ENCODE data around the gene COL4A2. TPM values are rescaled to one million over a fixed set of nuclear protein-coding genes. Genes with fewer than 3 reads are reported as not detected.

Gene COL4A2
- total and polyA plus RNA-seq, 3 experiments from 2014 or later = not detected

DNA sequence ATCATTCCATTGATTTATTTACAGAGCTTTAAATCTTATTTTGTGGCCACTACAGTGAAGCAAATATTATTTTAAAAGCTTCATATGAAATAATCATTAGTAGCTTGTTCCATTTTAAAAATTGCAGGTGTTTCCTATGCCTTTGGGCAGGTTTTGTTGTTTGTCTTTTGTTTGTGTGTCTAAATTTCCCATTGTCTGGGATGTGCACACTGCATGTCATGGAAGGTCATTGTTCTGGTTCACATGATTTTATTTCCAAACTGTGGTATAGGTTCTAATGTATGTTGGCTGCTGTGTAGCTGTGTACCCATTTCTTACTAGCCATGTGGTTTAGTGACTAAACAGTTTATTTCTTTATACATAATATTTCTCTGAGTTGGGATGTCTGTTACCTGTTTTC lies 65.6 kb downstream of the COL4A2 start:
- Histone ChIP-seq H3K27ac (ENCODE audit: low read depth, low read length) (no peak overlapping the region), H3K9me3 (ENCODE audit: low read length) (no peaks in the 10 kb centered on the region), H3K4me1 (ENCODE audit: insufficient read depth, low read length) (no peaks in the 10 kb centered on the region), H3K4me3 (ENCODE audit: low read length) (no peak overlapping the region), H3K36me3 (ENCODE audit: insufficient read depth, low read length) (no peaks in the 10 kb centered on the region), H3K27me3 (ENCODE audit: insufficient read depth, low read length, poor library complexity, severe bottlenecking) (no peaks in the 10 kb centered on the region)
- Mint-ChIP-seq H3K4me1 (no peaks in the 10 kb centered on the region), H3K9me3 (no peaks in the 10 kb centered on the region), H3K36me3 (no peaks in the 10 kb centered on the region), H3K27me3 (peaks cover 2 to 26% of the 10 kb centered on the region in 2 donors), H3K27ac (no peak overlapping the region), H3K4me3 (no peak overlapping the region)
- POLR2A ChIA-PET = no interaction called here
- CTCF ChIA-PET = no interaction called here
- DNase-seq = no peak

- Mint-ChIP-seq H3K36me3 (no peaks in the 10 kb centered on the region), H3K4me1 (no peaks in the 10 kb centered on the region), H3K9me3 (no peaks in the 10 kb centered on the region)
These were observed 66.5 kb downstream of the COL4A2 start for GRCh38 chr13:110373617-110374016.

GRCh38 chr13:110374431-110375370 lies 67.6 kb downstream of the COL4A2 start:
- Mint-ChIP-seq H3K36me3 (no peaks in the 10 kb centered on the region), H3K27me3 (peaks cover 4 to 26% of the 10 kb centered on the region in 2 donors), H3K4me1 (no peaks in the 10 kb centered on the region), H3K27ac (no peak overlapping the region), H3K4me3 (no peak overlapping the region), H3K9me3 (no peaks in the 10 kb centered on the region)
- Histone ChIP-seq H3K27ac (ENCODE audit: low read depth, low read length) (no peak overlapping the region), H3K27me3 (ENCODE audit: insufficient read depth, low read length, poor library complexity, severe bottlenecking) (no peaks in the 10 kb centered on the region), H3K36me3 (ENCODE audit: insufficient read depth, low read length) (no peaks in the 10 kb centered on the region), H3K4me3 (ENCODE audit: low read length) (no peak overlapping the region), H3K4me1 (ENCODE audit: insufficient read depth, low read length) (no peaks in the 10 kb centered on the region), H3K9me3 (ENCODE audit: low read length) (no peaks in the 10 kb centered on the region)
- no peak for DNase-seq
- CTCF ChIA-PET = interaction anchor here (0.7 kb wide), 1 partner anchor 14 kb away, joined by 3 read pairs; no protein-coding TSS in a partner anchor
- POLR2A ChIA-PET = no interaction called here

More at GRCh38 chr13:110373617-110374016, 66.5 kb downstream of the COL4A2 start:
- H3K9me3 ChIP-seq (ENCODE audit: low read length) = no peaks in the 10 kb centered on the region
- H3K36me3 ChIP-seq (ENCODE audit: insufficient read depth, low read length) = no peaks in the 10 kb centered on the region
- ChIA-PET CTCF (no interaction called here), POLR2A (no interaction called here)
- no peak for DNase-seq
- no peak overlapping the region for H3K27ac ChIP-seq (ENCODE audit: low read depth, low read length)
- no peak overlapping the region for H3K27ac Mint-ChIP-seq
- peaks cover 3 to 26% of the 10 kb centered on the region in 2 donors for H3K27me3 Mint-ChIP-seq
- no peak overlapping the region for H3K4me3 Mint-ChIP-seq
- no peak overlapping the region for H3K4me3 ChIP-seq (ENCODE audit: low read length)
- no peaks in the 10 kb centered on the region for H3K27me3 ChIP-seq (ENCODE audit: insufficient read depth, low read length, poor library complexity, severe bottlenecking)
- H3K4me1 ChIP-seq (ENCODE audit: insufficient read depth, low read length) = no peaks in the 10 kb centered on the region

GRCh38 chr13:110376120-110376519 lies 69.0 kb downstream of the COL4A2 start:
- no peak for DNase-seq
- Histone ChIP-seq H3K4me3 (ENCODE audit: low read length) (no peak overlapping the region), H3K27me3 (ENCODE audit: insufficient read depth, low read length, poor library complexity, severe bottlenecking) (no peaks in the 10 kb centered on the region), H3K27ac (ENCODE audit: low read depth, low read length) (no peak overlapping the region), H3K36me3 (ENCODE audit: insufficient read depth, low read length) (no peaks in the 10 kb centered on the region), H3K4me1 (ENCODE audit: insufficient read depth, low read length) (no peaks in the 10 kb centered on the region), H3K9me3 (ENCODE audit: low read length) (no peaks in the 10 kb centered on the region)
- no peak overlapping the region for H3K27ac Mint-ChIP-seq
- ChIA-PET POLR2A (no interaction called here), CTCF (no interaction called here)
- H3K4me1 Mint-ChIP-seq = no peaks in the 10 kb centered on the region
- H3K27me3 Mint-ChIP-seq = peaks cover 3 to 26% of the 10 kb centered on the region in 2 donors
- H3K36me3 Mint-ChIP-seq = no peaks in the 10 kb centered on the region
- H3K4me3 Mint-ChIP-seq = no peak overlapping the region
- peaks cover under 1 to 4% (median 3%) of the 10 kb centered on the region in 5 donors for H3K9me3 Mint-ChIP-seq

DNA sequence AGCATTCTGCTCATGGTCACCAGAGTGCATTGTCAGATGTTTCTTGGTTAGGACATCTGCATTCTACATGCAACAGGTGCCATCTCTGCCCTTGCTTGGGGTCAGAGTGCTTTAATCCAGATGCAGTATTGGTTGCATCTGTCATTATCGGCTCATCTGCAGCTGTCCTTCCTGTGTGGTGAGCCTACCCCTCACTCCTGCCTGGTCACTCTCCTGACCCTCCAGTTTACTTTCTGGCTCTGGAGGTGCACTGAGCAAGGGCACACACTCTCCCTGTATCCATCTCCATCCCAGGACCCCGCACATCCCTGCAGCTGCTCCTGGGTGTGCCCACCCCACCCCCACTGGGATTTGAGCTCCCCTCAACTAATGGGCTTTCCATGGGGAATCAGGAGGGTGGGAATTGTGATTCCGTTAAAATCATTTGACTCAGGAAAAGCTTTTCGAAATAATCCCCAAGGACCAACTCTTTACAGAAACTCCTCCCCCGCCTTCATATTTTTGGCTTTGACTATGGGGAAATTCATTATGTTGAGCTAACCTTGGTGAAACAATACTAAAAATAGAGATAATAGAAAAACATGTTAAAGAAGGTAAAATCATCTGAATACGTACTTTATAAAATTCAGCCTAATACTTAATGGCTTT lies 70.2 kb downstream of the COL4A2 start:
- Mint-ChIP-seq H3K36me3 (no peaks in the 10 kb centered on the region), H3K4me1 (no peaks in the 10 kb centered on the region), H3K9me3 (peaks cover 4 to 9% (median 4%) of the 10 kb centered on the region in 5 donors), H3K4me3 (no peak overlapping the region), H3K27ac (no peak overlapping the region), H3K27me3 (peaks cover 3 to 26% of the 10 kb centered on the region in 2 donors)
- no peak overlapping the region for H3K4me3 ChIP-seq (ENCODE audit: low read length)
- H3K4me1 ChIP-seq (ENCODE audit: insufficient read depth, low read length) = no peaks in the 10 kb centered on the region
- CTCF ChIA-PET = no interaction called here
- H3K27me3 ChIP-seq (ENCODE audit: insufficient read depth, low read length, poor library complexity, severe bottlenecking) = no peaks in the 10 kb centered on the region
- H3K27ac ChIP-seq (ENCODE audit: low read depth, low read length) = no peak overlapping the region
- no peak for DNase-seq
- POLR2A ChIA-PET = no interaction called here
- H3K9me3 ChIP-seq (ENCODE audit: low read length) = no peaks in the 10 kb centered on the region
- no peaks in the 10 kb centered on the region for H3K36me3 ChIP-seq (ENCODE audit: insufficient read depth, low read length)

- CTCF ChIA-PET = no interaction called here
- H3K27me3 Mint-ChIP-seq = peaks cover 3 to 22% of the 10 kb centered on the region in 2 donors
- no peaks in the 10 kb centered on the region for H3K4me1 Mint-ChIP-seq
These were observed 70.7 kb downstream of the COL4A2 start for GRCh38 chr13:110377826-110378201.

GRCh38 chr13:110379358-110379757 lies 72.3 kb downstream of the COL4A2 start:
- H3K36me3 Mint-ChIP-seq = no peaks in the 10 kb centered on the region
- Histone ChIP-seq H3K27ac (ENCODE audit: low read depth, low read length) (no peak overlapping the region), H3K4me3 (ENCODE audit: low read length) (no peak overlapping the region), H3K4me1 (ENCODE audit: insufficient read depth, low read length) (no peaks in the 10 kb centered on the region), H3K9me3 (ENCODE audit: low read length) (no peaks in the 10 kb centered on the region), H3K27me3 (ENCODE audit: insufficient read depth, low read length, poor library complexity, severe bottlenecking) (no peaks in the 10 kb centered on the region), H3K36me3 (ENCODE audit: insufficient read depth, low read length) (no peaks in the 10 kb centered on the region)
- H3K9me3 Mint-ChIP-seq = peaks cover 4 to 11% (median 5%) of the 10 kb centered on the region in 5 donors
- no peak for DNase-seq
- peaks cover 6 to 15% of the 10 kb centered on the region in 2 donors for H3K27me3 Mint-ChIP-seq
- ChIA-PET CTCF (no interaction called here), POLR2A (no interaction called here)
- H3K4me3 Mint-ChIP-seq = no peak overlapping the region
- H3K27ac Mint-ChIP-seq = no peak overlapping the region
- no peaks in the 10 kb centered on the region for H3K4me1 Mint-ChIP-seq

More at GRCh38 chr13:110377826-110378201, 70.7 kb downstream of the COL4A2 start:
- H3K4me3 Mint-ChIP-seq = no peak overlapping the region
- DNase-seq = no peak
- H3K9me3 ChIP-seq (ENCODE audit: low read length) = no peaks in the 10 kb centered on the region
- H3K27ac ChIP-seq (ENCODE audit: low read depth, low read length) = no peak overlapping the region
- no peaks in the 10 kb centered on the region for H3K4me1 ChIP-seq (ENCODE audit: insufficient read depth, low read length)
- H3K4me3 ChIP-seq (ENCODE audit: low read length) = no peak overlapping the region
- POLR2A ChIA-PET = no interaction called here
- no peak overlapping the region for H3K27ac Mint-ChIP-seq
- H3K36me3 ChIP-seq (ENCODE audit: insufficient read depth, low read length) = no peaks in the 10 kb centered on the region
- no peaks in the 10 kb centered on the region for H3K36me3 Mint-ChIP-seq
- peaks cover 4 to 9% (median 4%) of the 10 kb centered on the region in 5 donors for H3K9me3 Mint-ChIP-seq
- no peaks in the 10 kb centered on the region for H3K27me3 ChIP-seq (ENCODE audit: insufficient read depth, low read length, poor library complexity, severe bottlenecking)

- no peaks in the 10 kb centered on the region for H3K9me3 ChIP-seq (ENCODE audit: low read length)
- ChIA-PET CTCF (no interaction called here), POLR2A (no interaction called here)
- Mint-ChIP-seq H3K4me3 (no peak overlapping the region), H3K27me3 (peaks cover 6 to 11% of the 10 kb centered on the region in 2 donors), H3K9me3 (peaks cover 4 to 11% (median 5%) of the 10 kb centered on the region in 5 donors), H3K36me3 (no peaks in the 10 kb centered on the region), H3K27ac (no peak overlapping the region), H3K4me1 (no peaks in the 10 kb centered on the region)
- H3K4me3 ChIP-seq (ENCODE audit: low read length) = no peak overlapping the region
- DNase-seq = no peak
- H3K36me3 ChIP-seq (ENCODE audit: insufficient read depth, low read length) = no peaks in the 10 kb centered on the region
- no peaks in the 10 kb centered on the region for H3K27me3 ChIP-seq (ENCODE audit: insufficient read depth, low read length, poor library complexity, severe bottlenecking)
- no peaks in the 10 kb centered on the region for H3K4me1 ChIP-seq (ENCODE audit: insufficient read depth, low read length)
- H3K27ac ChIP-seq (ENCODE audit: low read depth, low read length) = no peak overlapping the region
These were observed 72.8 kb downstream of the COL4A2 start for GRCh38 chr13:110379905-110380341.
